Activated CD4-positive, alpha-beta T cell treated with anti-CD3 and anti-CD28 coated beads, Interleukin-2, amount 50 U/mL, for 1 hour (primary cell): Measurements from ENCODE around the gene CDH23.
A peak's percentile ranks its signal among the peaks of the same experiment; 100 is the strongest.

ENCODE experiments used
- DNase-seq: peaks from one replicate; pipeline ENCODE4 v3.0.0-alpha.2; 2020

CDH23 gene

GRCh38 chr10:71370031-71370430 is 26.7 kb upstream of the CDH23 start:
- DNase-seq: no peak

GRCh38 chr10:71371750-71372166 is 25.0 kb upstream of the CDH23 start:
- DNase-seq: no peak

GRCh38 chr10:71372882-71373495 is 23.7 kb upstream of the CDH23 start:
- DNase-seq: no peak

- no peak for DNase-seq
Measured at GRCh38 chr10:71374481-71375233, 22.1 kb upstream of the CDH23 start.

DNA sequence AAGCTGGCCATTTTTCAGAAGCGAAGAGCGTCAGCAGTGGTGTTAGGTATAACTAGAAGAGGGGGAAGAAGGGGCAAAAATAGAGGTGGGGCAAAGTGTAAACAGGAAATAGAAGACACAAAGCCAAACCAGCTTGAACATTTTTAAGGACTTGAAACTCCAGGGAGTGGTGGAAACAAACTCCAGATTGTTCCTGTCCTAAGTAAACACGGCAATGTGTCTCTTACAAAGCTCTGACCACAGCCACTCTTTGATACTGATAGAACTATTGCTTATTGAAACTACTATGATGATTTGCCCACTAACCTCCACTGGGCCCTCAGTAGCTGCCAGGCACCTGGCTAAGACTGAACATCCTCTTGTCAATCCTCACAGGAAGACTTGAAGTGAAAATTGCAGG is 20.8 kb upstream of the CDH23 start:
- no peak for DNase-seq

DNA sequence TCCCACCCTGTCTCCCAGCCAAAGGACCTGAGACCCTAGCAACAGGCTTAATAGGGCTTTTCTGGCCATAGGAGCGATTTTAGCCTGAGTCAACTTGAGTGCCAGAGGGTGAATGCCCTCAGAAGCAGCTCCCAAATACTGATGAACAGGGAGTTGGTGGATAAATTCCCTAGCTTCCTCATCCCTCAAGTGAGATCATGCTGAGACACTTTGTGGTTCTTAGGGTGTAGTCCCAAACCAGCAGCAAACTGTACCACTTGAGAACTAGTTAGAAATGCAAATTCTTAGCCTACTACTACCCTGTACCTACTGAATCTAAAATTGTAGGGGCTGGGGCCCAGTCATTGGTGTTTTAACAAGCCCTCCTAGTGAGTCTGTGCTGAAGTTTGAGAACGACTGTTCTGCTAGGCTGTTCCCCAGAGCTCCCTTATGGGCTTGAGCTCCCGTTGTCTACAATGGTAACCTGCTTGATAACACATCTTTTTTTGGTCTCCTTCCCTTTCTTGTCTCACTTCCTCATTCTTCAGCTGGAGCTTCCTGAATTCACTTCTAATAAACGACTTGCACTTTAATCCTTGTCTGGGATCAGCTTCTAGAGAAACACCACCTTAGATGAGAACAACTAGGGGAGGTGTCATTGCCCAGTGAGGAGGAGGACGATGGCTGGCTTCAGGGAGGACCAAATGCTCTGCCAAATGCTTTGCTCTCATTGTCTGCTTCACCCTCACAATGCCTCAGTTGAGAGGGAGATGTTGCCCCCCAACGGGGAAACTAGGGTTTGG is 18.2 kb upstream of the CDH23 start:
- no peak for DNase-seq

- DNase-seq: no peak
Measured at GRCh38 chr10:71379118-71379766, 17.5 kb upstream of the CDH23 start.

- DNase-seq: no peak
Measured at GRCh38 chr10:71380841-71381240, 15.9 kb upstream of the CDH23 start.

- no peak for DNase-seq
Measured at GRCh38 chr10:71381611-71382010, 15.1 kb upstream of the CDH23 start.

- DNase-seq: no peak
Measured at GRCh38 chr10:71382028-71382427, 14.7 kb upstream of the CDH23 start.

GRCh38 chr10:71382757-71383156 is 14.0 kb upstream of the CDH23 start:
- no peak for DNase-seq

DNA sequence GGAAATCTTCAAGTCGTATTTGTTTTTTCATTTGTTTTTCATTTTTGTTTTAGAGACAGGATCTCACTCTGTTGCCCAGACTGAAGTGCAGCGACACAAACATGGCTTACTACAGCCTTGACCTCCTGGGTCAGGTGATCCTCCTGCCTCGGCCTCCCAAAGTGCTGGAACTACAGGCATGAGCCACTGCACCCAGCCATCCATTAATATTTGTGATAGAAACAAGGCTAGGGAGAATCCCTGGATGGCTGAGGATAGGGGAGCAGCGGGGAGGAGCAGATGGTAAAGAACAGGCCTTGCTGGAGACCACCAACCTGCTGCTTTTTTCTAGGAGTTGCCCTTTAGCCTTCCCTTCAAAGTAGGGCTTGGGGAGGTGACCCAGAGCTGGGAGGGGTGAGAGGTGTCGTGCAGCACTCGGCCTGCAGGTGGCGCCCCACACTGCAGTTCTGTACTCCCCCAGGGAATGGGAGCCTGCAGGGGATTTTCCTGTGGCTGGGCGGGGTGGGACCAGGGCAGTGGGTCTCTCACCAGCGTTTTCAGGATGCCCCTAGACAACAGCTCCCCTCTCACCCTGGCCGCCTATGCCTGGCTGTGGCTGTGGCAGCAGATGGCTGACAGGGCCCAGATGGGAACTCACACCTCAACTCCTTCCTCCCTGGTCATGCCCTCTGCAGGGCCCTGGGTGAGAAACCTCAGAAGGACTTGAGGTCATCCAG is 12.6 kb upstream of the CDH23 start:
- peak; percentile 73 for DNase-seq

DNA sequence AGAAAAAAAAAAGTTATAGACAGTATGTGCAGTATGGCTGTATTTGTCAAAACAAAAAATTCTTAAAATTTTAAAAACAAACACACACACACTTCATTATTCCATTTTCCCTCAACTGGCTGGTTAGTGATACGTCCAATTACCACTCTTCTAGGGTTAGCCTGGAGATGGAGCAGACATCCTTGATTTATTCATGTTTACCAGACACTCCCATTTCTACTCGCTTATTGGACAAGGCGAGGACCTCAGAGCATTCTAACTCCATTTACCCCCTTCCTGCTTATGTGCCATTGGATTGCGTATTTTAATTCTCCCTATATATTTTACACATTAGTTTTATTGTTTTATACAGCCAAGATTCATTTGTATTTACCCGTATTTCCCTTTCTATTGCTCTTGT is 8.5 kb upstream of the CDH23 start:
- DNase-seq: no peak

- no peak for DNase-seq
Measured at GRCh38 chr10:71388583-71389310, 8.0 kb upstream of the CDH23 start.

DNA sequence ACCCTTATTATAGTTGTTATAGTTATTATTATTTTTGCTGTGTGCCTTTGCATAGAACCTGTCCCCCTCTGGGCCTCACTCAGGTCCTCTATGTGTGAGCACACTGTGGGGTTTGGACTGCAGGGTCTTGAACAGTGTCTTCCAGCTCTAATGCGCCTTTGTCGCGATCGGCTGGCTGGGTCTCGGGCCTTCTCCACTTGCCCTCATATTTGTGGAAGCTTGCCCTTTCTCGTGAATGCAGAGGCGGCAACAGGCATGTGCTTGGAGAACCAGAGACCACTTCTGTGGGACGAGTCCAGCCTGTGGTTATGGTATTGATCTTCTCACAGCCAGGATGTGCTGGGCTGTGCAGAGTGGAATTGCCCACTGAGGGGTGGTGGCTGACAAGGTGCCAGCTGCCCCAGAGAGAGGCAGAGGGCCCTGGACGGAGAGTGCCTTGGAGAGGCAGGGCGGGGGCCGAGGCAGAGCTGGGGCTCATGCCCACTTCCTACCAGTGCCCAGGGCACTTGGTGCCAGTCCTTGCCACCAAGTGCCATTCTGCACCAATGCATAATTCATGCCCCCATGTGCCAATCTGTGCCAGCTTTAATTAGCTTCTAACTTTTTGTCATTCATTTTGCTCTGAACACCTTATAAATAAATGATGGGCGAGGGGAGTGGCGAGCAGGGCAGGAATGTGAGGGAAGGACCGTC is 6.8 kb upstream of the CDH23 start:
- DNase-seq: no peak

DNA sequence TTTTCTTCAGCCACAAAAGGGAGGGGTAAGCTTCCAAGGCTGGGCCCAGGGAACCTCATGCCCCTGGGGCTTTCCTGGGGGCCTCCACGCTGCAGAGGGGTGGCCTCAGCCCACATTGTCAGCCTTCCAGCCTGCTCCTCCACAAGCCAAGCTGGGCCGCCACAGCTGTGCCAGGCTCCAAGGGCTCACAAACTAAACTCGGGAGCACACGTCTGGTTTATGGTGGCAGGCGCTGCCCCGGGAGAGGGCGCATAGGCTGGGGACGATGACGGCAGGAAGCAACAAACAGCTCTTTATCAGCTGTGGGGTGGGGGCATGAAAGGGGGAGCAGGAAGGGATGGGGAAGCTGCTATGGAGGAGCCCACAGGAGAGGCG is 6.3 kb upstream of the CDH23 start:
- no peak for DNase-seq

DNA sequence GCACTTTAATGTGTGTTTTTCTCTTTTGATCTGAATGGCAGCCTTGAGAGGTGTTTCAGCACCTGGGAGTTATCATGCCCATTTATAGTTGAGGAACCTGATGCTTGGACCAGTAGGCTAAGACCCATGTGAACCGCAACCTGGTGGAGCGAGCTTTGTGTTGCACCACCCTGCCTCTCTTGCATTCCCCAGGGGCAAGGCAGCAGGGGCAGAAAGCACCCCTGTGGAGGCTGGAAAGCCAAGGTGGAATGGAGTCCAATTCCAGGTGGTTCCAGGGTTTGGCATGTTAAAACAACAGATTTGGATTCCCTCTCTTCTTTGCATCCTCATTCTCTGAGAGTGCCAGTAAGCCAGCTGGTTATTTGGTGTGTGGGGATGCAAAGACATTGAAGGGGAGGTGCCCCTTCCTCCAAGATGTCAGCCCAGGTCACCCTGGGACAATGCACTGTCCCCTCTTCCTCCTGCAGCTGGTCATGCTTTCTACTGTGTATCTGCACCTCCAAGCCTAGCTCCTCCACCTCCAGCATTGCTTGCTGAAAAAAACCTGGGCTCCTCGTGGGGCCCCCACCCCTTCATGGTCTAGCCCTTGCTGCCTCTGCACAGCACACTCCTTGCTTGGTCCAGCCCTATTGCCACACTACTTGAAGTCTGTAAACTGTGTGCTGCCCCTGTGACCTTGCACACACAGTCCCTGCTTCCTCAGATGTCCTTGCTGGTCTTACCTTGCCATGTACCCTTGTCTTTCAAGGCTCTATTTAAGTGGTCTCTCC is 5.6 kb upstream of the CDH23 start:
- no peak for DNase-seq

- DNase-seq: no peak
Measured at GRCh38 chr10:71391701-71392100, 5.0 kb upstream of the CDH23 start.

- no peak for DNase-seq
Measured at GRCh38 chr10:71392292-71392691, 4.4 kb upstream of the CDH23 start.
